GM12801 (cell line): ENCODE results near the gene CTSH.

Experiments used
- CTCF ChIP-seq: IDR thresholded peaks from one replicate; pipeline ENCODE4 v1.5.1; 2011; ENCODE audit warnings: control low read depth; ENCODE audit not compliant: insufficient read length; ENCODE audit errors: extremely low read depth

Gene CTSH

GRCh38 chr15:78956937-78957336, 12.1 kb upstream of the CTSH start:
- TF ChIP-seq CTCF, result no peak

- no peak for TF ChIP-seq CTCF
These were observed 10.5 kb upstream of the CTSH start for GRCh38 chr15:78955355-78955754.

- TF ChIP-seq CTCF, result no peak
These were observed 7.0 kb upstream of the CTSH start for GRCh38 chr15:78951841-78952238.

- no peak for TF ChIP-seq CTCF
These were observed 6.3 kb upstream of the CTSH start for GRCh38 chr15:78950902-78951840.

- no peak for TF ChIP-seq CTCF
These were observed 5.5 kb upstream of the CTSH start for GRCh38 chr15:78950343-78950742.

- TF ChIP-seq CTCF, result no peak
These were observed 4.6 kb upstream of the CTSH start for GRCh38 chr15:78949461-78949860.

- TF ChIP-seq CTCF, result no peak
These were observed 2.7 kb upstream of the CTSH start for GRCh38 chr15:78947506-78947905.
